HG02938 (cell line): ENCODE measurements around the gene HIVEP3.

Experiments used
- ATAC-seq: cut with Tn5 transposase; IDR thresholded peaks from one replicate; pipeline ENCODE4 v1.9.1; 2021; ENCODE audit warnings: mild to moderate bottlenecking, moderate library complexity; ENCODE audit not compliant: unreplicated experiment

The HIVEP3 gene

GRCh38 chr1:41494351-41495209 lies 424.1 kb downstream of the HIVEP3 start:
- ATAC-seq = no peak

- ATAC-seq = no peak
Observed at GRCh38 chr1:41493626-41494350, 424.9 kb downstream of the HIVEP3 start.

- no peak for ATAC-seq
Observed at GRCh38 chr1:41493117-41493536, 425.6 kb downstream of the HIVEP3 start.

GRCh38 chr1:41492341-41492848 lies 426.3 kb downstream of the HIVEP3 start:
- no peak for ATAC-seq

- ATAC-seq = no peak
Observed at GRCh38 chr1:41490911-41491310, 427.8 kb downstream of the HIVEP3 start.

- ATAC-seq = no peak
Observed at GRCh38 chr1:41489561-41489960, 429.2 kb downstream of the HIVEP3 start.

- no peak for ATAC-seq
Observed at GRCh38 chr1:41488040-41488951, 430.4 kb downstream of the HIVEP3 start.

GRCh38 chr1:41487126-41488039 lies 431.3 kb downstream of the HIVEP3 start:
- ATAC-seq = no peak

GRCh38 chr1:41486371-41487125 lies 432.2 kb downstream of the HIVEP3 start:
- no peak for ATAC-seq

- no peak for ATAC-seq
Observed at GRCh38 chr1:41486053-41486370, 432.7 kb downstream of the HIVEP3 start.

- ATAC-seq = no peak
Observed at GRCh38 chr1:41485605-41486004, 433.1 kb downstream of the HIVEP3 start.

- ATAC-seq = no peak
Observed at GRCh38 chr1:41484402-41485241, 434.1 kb downstream of the HIVEP3 start, which contains the start of gene EDN2. EDN2 (minus strand) TSS chr1:41484683; CDS start chr1:41484601, 82 bp downstream.

GRCh38 chr1:41483960-41484401 lies 434.7 kb downstream of the HIVEP3 start:
- ATAC-seq = no peak

GRCh38 chr1:41483001-41483850 lies 435.5 kb downstream of the HIVEP3 start:
- no peak for ATAC-seq

GRCh38 chr1:41482001-41482765 lies 436.5 kb downstream of the HIVEP3 start:
- no peak for ATAC-seq

- ATAC-seq = no peak
Observed at GRCh38 chr1:41481109-41481775, 437.5 kb downstream of the HIVEP3 start.
